ENCODE measurements around the gene CATSPERE. TPM values are rescaled to one million over a fixed set of nuclear protein-coding genes. Genes with fewer than 3 reads are reported as not detected.
"Not testable (repeated sequence)": the region's sequence is repeated elsewhere in the genome, so short reads cannot be mapped to it uniquely, and the experiment has no call there.

The CATSPERE gene
- total RNA-seq, 5 donors from 2014 or later (not counting 1 experiment from before 2014, with no cell fraction given): 0.79 to 1.5 (median 1.3) TPM

DNA sequence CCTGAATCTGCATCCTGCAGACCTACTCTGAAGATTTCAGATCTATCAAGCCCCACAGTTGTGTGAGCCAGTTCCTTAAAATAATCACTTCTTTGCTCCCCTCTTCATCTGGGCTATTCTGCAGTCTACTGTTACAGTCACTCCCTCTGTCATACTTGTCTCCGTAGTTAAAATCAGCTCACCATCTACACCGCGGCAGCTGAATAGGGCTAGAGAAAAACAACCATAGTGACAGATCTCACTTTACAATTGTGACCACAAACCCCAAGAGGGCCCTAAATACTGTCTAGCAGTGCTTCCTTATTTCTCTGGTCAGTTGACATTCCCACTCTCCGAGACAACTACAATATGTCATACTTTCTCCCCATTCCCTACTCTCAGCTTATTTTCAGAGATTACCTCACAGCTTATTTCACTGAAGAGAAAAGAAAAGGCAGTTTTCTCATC, 204.7 kb downstream of the CATSPERE start:
- CTCF ChIA-PET: no interaction called here
- ATAC-seq (replicated peaks in 1 of 4) (peak in 1 of 4 experiments; percentile 42), DNase-seq (no peak)
- H3K9me3 Mint-ChIP-seq: no peaks in the 10 kb centered on the region
- Histone ChIP-seq H3K9me3 (no peaks in the 10 kb centered on the region), H3K4me1 (ENCODE audit: control insufficient read depth in 1 of 2, extremely low read depth in 1 of 2, insufficient read depth in 2 of 2, low read length in 2 of 2) (no peaks in the 10 kb centered on the region), H3K27ac (ENCODE audit: low read length) (no peak overlapping the region), H3K4me3 (ENCODE audit: control insufficient read depth in 1 of 2, extremely low read depth in 1 of 2, low read length in 1 of 2) (no peak overlapping the region), H3K27me3 (replicated peaks in 1 of 2; ENCODE audit: control insufficient read depth in 2 of 2, extremely low read depth in 1 of 2, insufficient read depth in 2 of 2, low read length in 1 of 2) (no peaks in the 10 kb centered on the region), H3K36me3 (ENCODE audit: control insufficient read depth in 2 of 2, extremely low read depth in 1 of 2, insufficient read depth in 1 of 2, low read length in 1 of 2) (peaks cover 0 to 2% of the 10 kb centered on the region in 2 donors)
- no peaks in the 10 kb centered on the region for H3K27me3 Mint-ChIP-seq
- H3K36me3 Mint-ChIP-seq: peaks cover 15% of the 10 kb centered on the region
- no peak overlapping the region for H3K27ac Mint-ChIP-seq
- POLR2A ChIA-PET: no interaction called here
- H3K4me3 Mint-ChIP-seq: no peak overlapping the region
- 53% methylated on average over 3 of the region's 4 CpGs for WGBS (ENCODE audit: insufficient coverage)
- peaks cover 17 to 28% (median 22%) of the 10 kb centered on the region in 3 donors for H3K4me1 Mint-ChIP-seq

DNA sequence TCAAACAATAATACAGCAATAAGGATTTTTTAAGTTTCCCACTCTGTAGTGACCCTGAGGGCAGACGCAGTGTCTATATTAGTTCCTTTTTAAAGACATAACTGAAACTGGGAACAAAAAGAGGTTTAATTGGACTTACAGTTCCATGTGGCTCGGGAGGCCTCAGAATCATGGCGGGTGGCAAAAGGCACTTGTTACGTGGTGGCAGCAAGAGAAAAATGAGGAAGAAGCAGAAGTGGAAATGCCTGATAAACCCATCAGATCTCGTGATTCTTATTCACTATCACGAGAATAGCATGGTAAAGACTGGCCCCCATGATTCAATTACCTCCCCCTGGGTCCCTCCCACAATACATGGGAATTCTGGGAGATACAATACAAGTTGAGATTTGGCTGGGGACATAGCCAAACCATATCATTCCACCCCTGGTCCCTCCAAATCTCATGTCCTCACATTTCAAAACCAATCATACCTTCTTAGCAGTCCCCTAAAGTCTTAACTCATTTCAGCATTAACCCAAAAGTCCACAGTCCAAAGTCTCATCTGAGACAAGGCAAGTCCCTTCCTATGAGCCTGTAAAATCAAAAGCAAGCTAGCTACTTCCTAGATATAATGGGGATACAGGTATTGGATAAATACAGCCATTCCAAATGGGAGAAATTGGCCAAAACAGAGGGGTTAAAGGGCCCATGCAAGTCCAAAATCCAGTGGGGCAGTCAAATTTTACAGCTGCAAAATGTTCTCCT, 205.8 kb downstream of the CATSPERE start:
- H3K4me3 Mint-ChIP-seq; DNase-seq; ATAC-seq (replicated peaks in 1 of 4); H3K27me3 ChIP-seq (replicated peaks in 1 of 2; ENCODE audit: control insufficient read depth in 2 of 2, extremely low read depth in 1 of 2, insufficient read depth in 2 of 2, low read length in 1 of 2); H3K4me3 ChIP-seq (ENCODE audit: control insufficient read depth in 1 of 2, extremely low read depth in 1 of 2, low read length in 1 of 2); H3K27ac Mint-ChIP-seq; H3K36me3 ChIP-seq (ENCODE audit: control insufficient read depth in 2 of 2, extremely low read depth in 1 of 2, insufficient read depth in 1 of 2, low read length in 1 of 2); H3K27me3 Mint-ChIP-seq; H3K27ac ChIP-seq (ENCODE audit: low read length); H3K9me3 Mint-ChIP-seq; H3K4me1 ChIP-seq (ENCODE audit: control insufficient read depth in 1 of 2, extremely low read depth in 1 of 2, insufficient read depth in 2 of 2, low read length in 2 of 2); H3K9me3 ChIP-seq: not testable (repeated sequence)
- Mint-ChIP-seq H3K36me3 (peaks cover 21% of the 10 kb centered on the region), H3K4me1 (peaks cover 17 to 31% (median 29%) of the 10 kb centered on the region in 3 donors)
- POLR2A ChIA-PET: interaction anchor here in 1 of 2 donors (0.6 kb wide), 1 partner anchor 172 kb away, joined by 3 read pairs; no protein-coding TSS in a partner anchor
- CTCF ChIA-PET: interaction anchor here in 1 of 2 donors (0.5 kb wide), 1 partner anchor 27 kb away, joined by 3 read pairs; no protein-coding TSS in a partner anchor
- WGBS (ENCODE audit: insufficient coverage): 100% methylated on average over 2 of the region's 6 CpGs

DNA sequence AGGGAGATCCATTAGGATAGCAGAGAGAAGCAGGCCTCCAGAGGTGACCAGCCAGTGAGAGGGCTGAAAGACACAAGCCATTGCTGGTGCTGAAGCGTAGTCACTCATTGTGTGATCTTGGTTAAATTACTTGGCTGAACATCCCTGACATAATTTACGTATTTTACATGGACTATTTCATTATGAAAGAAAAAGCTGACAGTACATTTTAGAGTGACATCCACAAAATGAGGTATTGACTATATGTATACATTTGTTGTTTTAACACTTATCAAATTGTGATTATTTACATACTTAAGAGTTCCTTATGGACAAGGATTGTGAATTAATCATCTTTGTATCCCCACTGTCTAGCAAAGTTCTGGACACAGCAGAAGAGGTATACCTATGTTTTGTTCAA, 206.7 kb downstream of the CATSPERE start:
- H3K4me3 Mint-ChIP-seq: no peak overlapping the region
- H3K27me3 Mint-ChIP-seq: no peaks in the 10 kb centered on the region
- no peak for DNase-seq

DNA sequence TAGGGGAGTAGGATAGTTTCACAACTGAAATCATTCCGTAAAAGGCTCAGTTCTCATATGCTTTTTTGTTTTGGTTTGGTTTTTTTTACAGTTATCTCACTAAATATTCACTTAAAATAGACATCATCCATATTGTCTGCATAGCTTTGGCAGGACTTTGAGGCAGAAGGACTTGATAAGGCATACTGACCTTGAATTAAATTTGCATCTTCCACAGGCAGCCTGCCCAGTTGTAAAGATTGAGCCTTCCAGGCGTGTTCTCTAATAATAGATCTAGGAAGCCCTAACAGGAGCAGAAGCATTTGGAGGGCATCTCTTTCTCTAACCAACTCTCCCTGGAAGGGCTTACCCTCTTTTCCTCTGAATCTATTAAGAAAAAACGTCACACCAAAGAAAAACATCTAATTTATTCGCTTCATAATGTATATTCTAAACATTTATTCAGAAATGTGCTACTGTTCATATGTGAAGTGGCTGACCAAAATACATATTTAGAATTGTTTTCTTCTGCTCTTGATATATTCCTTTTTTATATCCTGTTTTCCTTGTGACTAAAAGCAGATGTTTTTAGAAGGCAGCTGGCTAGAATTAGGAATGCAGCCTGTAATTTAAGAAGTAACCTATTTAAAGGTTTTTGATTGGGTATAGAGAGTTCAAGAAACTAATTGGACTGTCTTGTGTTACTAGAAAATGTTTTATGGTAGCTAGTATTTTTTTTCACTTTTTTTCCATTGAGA, 212.0 kb downstream of the CATSPERE start:
- Mint-ChIP-seq H3K4me3 (no peak overlapping the region), H3K9me3 (no peaks in the 10 kb centered on the region), H3K36me3 (peaks cover 50% of the 10 kb centered on the region), H3K27me3 (no peaks in the 10 kb centered on the region), H3K27ac (no peak overlapping the region), H3K4me1 (peaks cover 19 to 47% (median 40%) of the 10 kb centered on the region in 3 donors)
- peaks cover 0 to 2% of the 10 kb centered on the region in 2 donors for H3K36me3 ChIP-seq (ENCODE audit: control insufficient read depth in 2 of 2, extremely low read depth in 1 of 2, insufficient read depth in 1 of 2, low read length in 1 of 2)
- H3K4me3 ChIP-seq (ENCODE audit: control insufficient read depth in 1 of 2, extremely low read depth in 1 of 2, low read length in 1 of 2): no peak overlapping the region
- WGBS (ENCODE audit: insufficient coverage): 100% methylated on average over 1 of the region's 4 CpGs
- no peaks in the 10 kb centered on the region for H3K27me3 ChIP-seq (replicated peaks in 1 of 2; ENCODE audit: control insufficient read depth in 2 of 2, extremely low read depth in 1 of 2, insufficient read depth in 2 of 2, low read length in 1 of 2)
- DNase-seq (no peak), ATAC-seq (replicated peaks in 1 of 4) (no peak)
- H3K9me3 ChIP-seq: no peaks in the 10 kb centered on the region
- ChIA-PET CTCF (no interaction called here), POLR2A (no interaction called here)
- H3K4me1 ChIP-seq (ENCODE audit: control insufficient read depth in 1 of 2, extremely low read depth in 1 of 2, insufficient read depth in 2 of 2, low read length in 2 of 2): no peaks in the 10 kb centered on the region
- no peak overlapping the region for H3K27ac ChIP-seq (ENCODE audit: low read length)

More for the DNA sequence above, 206.7 kb downstream of the CATSPERE start:
- ATAC-seq (replicated peaks in 1 of 4): no peak
- Histone ChIP-seq H3K9me3 (no peaks in the 10 kb centered on the region), H3K36me3 (ENCODE audit: control insufficient read depth in 2 of 2, extremely low read depth in 1 of 2, insufficient read depth in 1 of 2, low read length in 1 of 2) (peaks cover 0 to 2% of the 10 kb centered on the region in 2 donors), H3K4me1 (ENCODE audit: control insufficient read depth in 1 of 2, extremely low read depth in 1 of 2, insufficient read depth in 2 of 2, low read length in 2 of 2) (no peaks in the 10 kb centered on the region), H3K27ac (ENCODE audit: low read length) (no peak overlapping the region), H3K4me3 (ENCODE audit: control insufficient read depth in 1 of 2, extremely low read depth in 1 of 2, low read length in 1 of 2) (no peak overlapping the region), H3K27me3 (replicated peaks in 1 of 2; ENCODE audit: control insufficient read depth in 2 of 2, extremely low read depth in 1 of 2, insufficient read depth in 2 of 2, low read length in 1 of 2) (no peaks in the 10 kb centered on the region)
- Mint-ChIP-seq H3K27ac (no peak overlapping the region), H3K36me3 (peaks cover 24% of the 10 kb centered on the region), H3K9me3 (no peaks in the 10 kb centered on the region), H3K4me1 (peaks cover 9 to 30% (median 22%) of the 10 kb centered on the region in 3 donors)
- no CpG with 5 or more reads among the region's 2 CpGs for WGBS (ENCODE audit: insufficient coverage)
- ChIA-PET POLR2A (no interaction called here), CTCF (no interaction called here)

DNA sequence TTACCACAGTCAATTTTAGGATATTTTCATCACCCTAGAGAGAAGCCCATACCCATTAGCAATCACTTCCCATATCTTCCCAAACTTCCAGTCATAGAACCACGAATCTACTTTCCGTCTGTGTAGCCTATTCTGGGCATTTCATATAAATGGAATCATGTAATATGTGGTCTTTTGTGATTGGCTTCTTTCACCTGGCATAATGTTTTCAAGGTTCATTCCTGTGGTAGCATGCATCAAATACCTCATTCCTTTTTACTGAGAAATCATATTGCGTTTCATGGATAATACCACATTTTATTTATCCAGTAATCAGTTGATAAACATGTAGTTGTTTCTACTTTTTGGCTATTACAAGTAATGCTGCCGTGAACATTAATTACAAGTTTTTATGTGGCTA, 213.4 kb downstream of the CATSPERE start:
- no peak overlapping the region for H3K4me3 Mint-ChIP-seq
- H3K27me3 Mint-ChIP-seq: no peaks in the 10 kb centered on the region
- DNase-seq: no peak
- ATAC-seq (replicated peaks in 1 of 4): no peak
- H3K4me1 ChIP-seq (ENCODE audit: control insufficient read depth in 1 of 2, extremely low read depth in 1 of 2, insufficient read depth in 2 of 2, low read length in 2 of 2): no peaks in the 10 kb centered on the region
- H3K36me3 Mint-ChIP-seq: peaks cover 52% of the 10 kb centered on the region
- no CpG with 5 or more reads among the region's 4 CpGs for WGBS (ENCODE audit: insufficient coverage)
- H3K27me3 ChIP-seq (replicated peaks in 1 of 2; ENCODE audit: control insufficient read depth in 2 of 2, extremely low read depth in 1 of 2, insufficient read depth in 2 of 2, low read length in 1 of 2): no peaks in the 10 kb centered on the region
- peaks cover 0 to 2% of the 10 kb centered on the region in 2 donors for H3K36me3 ChIP-seq (ENCODE audit: control insufficient read depth in 2 of 2, extremely low read depth in 1 of 2, insufficient read depth in 1 of 2, low read length in 1 of 2)
- no peak overlapping the region for H3K27ac ChIP-seq (ENCODE audit: low read length)
- no peaks in the 10 kb centered on the region for H3K9me3 Mint-ChIP-seq
- no peak overlapping the region for H3K4me3 ChIP-seq (ENCODE audit: control insufficient read depth in 1 of 2, extremely low read depth in 1 of 2, low read length in 1 of 2)
- peaks cover 19 to 44% (median 36%) of the 10 kb centered on the region in 3 donors for H3K4me1 Mint-ChIP-seq
- no peaks in the 10 kb centered on the region for H3K9me3 ChIP-seq
- ChIA-PET CTCF (no interaction called here), POLR2A (no interaction called here)
- H3K27ac Mint-ChIP-seq: no peak overlapping the region

DNA sequence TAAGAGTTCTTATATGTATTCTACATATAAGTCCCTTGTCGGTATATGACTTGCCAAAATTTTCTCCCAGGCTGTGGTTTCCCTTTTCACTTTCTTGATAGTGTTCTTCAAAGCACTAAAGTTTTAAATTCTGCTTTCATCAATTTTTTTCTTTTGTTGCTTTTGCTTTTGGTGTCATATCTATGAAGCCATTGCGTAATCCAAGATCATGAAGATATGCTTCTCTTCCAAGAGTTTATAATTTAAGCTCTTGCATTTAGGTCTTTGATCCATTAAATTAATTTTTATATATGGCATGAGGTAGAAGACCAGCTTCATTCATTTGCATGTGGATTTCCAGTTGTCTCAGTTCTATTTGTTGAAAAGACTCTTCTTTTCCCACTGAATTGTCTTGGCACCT, 214.1 kb downstream of the CATSPERE start:
- Mint-ChIP-seq H3K4me3 (no peak overlapping the region), H3K4me1 (peaks cover 19 to 46% (median 36%) of the 10 kb centered on the region in 3 donors), H3K36me3 (peaks cover 56% of the 10 kb centered on the region), H3K27me3 (no peaks in the 10 kb centered on the region), H3K9me3 (no peaks in the 10 kb centered on the region), H3K27ac (no peak overlapping the region)
- Histone ChIP-seq H3K27me3 (replicated peaks in 1 of 2; ENCODE audit: control insufficient read depth in 2 of 2, extremely low read depth in 1 of 2, insufficient read depth in 2 of 2, low read length in 1 of 2) (no peaks in the 10 kb centered on the region), H3K4me3 (ENCODE audit: control insufficient read depth in 1 of 2, extremely low read depth in 1 of 2, low read length in 1 of 2) (no peak overlapping the region), H3K4me1 (ENCODE audit: control insufficient read depth in 1 of 2, extremely low read depth in 1 of 2, insufficient read depth in 2 of 2, low read length in 2 of 2) (no peaks in the 10 kb centered on the region), H3K9me3 (no peaks in the 10 kb centered on the region), H3K27ac (ENCODE audit: low read length) (no peak overlapping the region), H3K36me3 (ENCODE audit: control insufficient read depth in 2 of 2, extremely low read depth in 1 of 2, insufficient read depth in 1 of 2, low read length in 1 of 2) (no peaks in the 10 kb centered on the region)
- no peak for DNase-seq
- CTCF ChIA-PET: no interaction called here
- POLR2A ChIA-PET: no interaction called here
- no peak for ATAC-seq (replicated peaks in 1 of 4)
- no CpG with 5 or more reads among the region's 2 CpGs for WGBS (ENCODE audit: insufficient coverage)

All from T-cell (primary cell).